ENCODE measurements around the gene ZNF730. TPM values are rescaled to one million over a fixed set of nuclear protein-coding genes. Genes with fewer than 3 reads are reported as not detected.
"Not testable (repeated sequence)": the region's sequence is repeated elsewhere in the genome, so short reads cannot be mapped to it uniquely, and the experiment has no call there.

The ZNF730 gene
- total and polyA plus RNA-seq, 8 donors: 0.15 to 1.7 TPM; not detected in 6

DNA sequence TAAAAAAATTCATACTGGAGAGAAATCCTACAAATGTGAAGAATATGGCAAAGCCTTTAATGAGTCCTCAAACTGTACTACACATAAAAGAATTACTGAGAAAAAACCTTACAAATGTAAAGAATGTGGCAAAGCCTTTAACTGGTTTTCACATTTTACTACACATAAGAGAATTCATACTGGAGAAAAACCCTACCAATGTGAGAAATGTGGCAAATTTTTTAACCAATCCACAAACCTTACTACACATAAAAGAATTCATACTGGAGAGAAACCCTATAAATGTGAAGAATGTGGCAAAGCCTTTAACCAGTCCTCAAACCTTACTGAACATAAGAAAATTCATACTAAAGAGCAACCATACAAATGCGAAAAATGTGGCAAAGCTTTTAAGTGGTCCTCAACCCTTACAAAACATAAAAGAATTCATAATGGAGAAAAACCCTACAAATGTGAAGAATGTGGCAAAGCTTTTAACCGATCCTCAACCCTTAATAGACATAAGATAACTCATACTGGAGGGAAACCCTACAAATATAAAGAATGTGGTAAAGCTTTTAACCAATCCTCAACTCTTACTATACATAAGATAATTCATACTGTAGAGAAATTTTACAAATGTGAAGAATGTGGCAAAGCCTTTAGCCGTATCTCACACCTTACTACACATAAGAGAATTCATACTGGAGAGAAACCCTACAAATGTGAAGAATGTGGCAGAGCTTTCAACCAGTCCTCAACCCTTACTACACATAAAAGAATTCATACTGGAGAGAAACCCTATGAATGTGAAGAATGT is 29.0 kb downstream of the ZNF730 start:
- no peaks in the 10 kb centered on the region for H3K36me3 ChIP-seq
- no peak for DNase-seq
- TF ChIP-seq, protein P1, sequence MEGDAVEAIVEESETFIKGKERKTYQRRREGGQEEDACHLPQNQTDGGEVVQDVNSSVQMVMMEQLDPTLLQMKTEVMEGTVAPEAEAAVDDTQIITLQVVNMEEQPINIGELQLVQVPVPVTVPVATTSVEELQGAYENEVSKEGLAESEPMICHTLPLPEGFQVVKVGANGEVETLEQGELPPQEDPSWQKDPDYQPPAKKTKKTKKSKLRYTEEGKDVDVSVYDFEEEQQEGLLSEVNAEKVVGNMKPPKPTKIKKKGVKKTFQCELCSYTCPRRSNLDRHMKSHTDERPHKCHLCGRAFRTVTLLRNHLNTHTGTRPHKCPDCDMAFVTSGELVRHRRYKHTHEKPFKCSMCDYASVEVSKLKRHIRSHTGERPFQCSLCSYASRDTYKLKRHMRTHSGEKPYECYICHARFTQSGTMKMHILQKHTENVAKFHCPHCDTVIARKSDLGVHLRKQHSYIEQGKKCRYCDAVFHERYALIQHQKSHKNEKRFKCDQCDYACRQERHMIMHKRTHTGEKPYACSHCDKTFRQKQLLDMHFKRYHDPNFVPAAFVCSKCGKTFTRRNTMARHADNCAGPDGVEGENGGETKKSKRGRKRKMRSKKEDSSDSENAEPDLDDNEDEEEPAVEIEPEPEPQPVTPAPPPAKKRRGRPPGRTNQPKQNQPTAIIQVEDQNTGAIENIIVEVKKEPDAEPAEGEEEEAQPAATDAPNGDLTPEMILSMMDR (IDR thresholded peaks at IDR 0.05): no peak
- TF ChIP-seq POLR2A (IDR thresholded peaks at IDR 0.05) (no peak), POLR2AphosphoS5 (IDR thresholded peaks at IDR 0.05) (no peak), EP300 (IDR thresholded peaks at IDR 0.05) (no peak)
- H3K4me1 ChIP-seq: no peaks in the 10 kb centered on the region
- H3K4me3 ChIP-seq: no peak overlapping the region
- intact Hi-C loops (cut with DNase I; ENCODE audit: low total_unique reads): no loop called here
- H3K9me3 ChIP-seq: peaks cover 3 to 94% (median 55%) of the 10 kb centered on the region in 4 donors
- H3K27ac ChIP-seq: no peak overlapping the region
- 86 to 97% (median 91%) methylated on average over 3 of the region's 3 CpGs for WGBS, 5 donors
- no peaks in the 10 kb centered on the region for H3K27me3 ChIP-seq

DNA sequence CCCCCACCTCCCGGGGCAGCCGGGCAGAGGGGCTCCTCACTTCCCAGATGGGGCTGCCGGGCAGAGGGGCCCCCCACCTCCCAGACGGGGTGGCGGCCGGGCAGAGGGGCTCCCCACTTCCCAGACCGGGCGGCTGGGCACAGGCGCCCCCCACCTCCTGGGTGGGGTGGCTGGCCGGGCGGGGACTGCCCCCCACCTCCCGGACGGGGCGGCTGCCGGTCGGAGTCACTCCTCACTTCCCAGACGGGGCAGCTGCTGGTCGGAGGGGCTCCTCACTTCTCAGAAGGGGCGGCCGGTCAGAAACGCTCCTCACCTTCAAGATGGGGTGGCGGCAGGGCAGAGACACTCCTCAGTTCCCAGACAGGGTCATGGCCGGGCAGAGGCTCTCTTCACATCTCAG is 43.9 kb downstream of the ZNF730 start:
- 88 to 98% (median 93%) methylated on average over 20 to 23 of the region's 23 CpGs for WGBS, 5 donors
- no peaks in the 10 kb centered on the region for H3K36me3 ChIP-seq
- no peak for DNase-seq
- no peak for TF ChIP-seq POLR2AphosphoS5 (IDR thresholded peaks at IDR 0.05)
- TF ChIP-seq EP300 (IDR thresholded peaks at IDR 0.05): no peak
- TF ChIP-seq, protein P1 (IDR thresholded peaks at IDR 0.05): no peak
- no peak for TF ChIP-seq POLR2A (IDR thresholded peaks at IDR 0.05)
- intact Hi-C loops (cut with DNase I; ENCODE audit: low total_unique reads): no loop called here
- no peaks in the 10 kb centered on the region for H3K4me1 ChIP-seq
- H3K27me3 ChIP-seq: no peaks in the 10 kb centered on the region
- H3K27ac ChIP-seq: no peak overlapping the region
- H3K9me3 ChIP-seq: peaks cover 0 to 58% (median 33%) of the 10 kb centered on the region in 4 donors
- H3K4me3 ChIP-seq: no peak overlapping the region

DNA sequence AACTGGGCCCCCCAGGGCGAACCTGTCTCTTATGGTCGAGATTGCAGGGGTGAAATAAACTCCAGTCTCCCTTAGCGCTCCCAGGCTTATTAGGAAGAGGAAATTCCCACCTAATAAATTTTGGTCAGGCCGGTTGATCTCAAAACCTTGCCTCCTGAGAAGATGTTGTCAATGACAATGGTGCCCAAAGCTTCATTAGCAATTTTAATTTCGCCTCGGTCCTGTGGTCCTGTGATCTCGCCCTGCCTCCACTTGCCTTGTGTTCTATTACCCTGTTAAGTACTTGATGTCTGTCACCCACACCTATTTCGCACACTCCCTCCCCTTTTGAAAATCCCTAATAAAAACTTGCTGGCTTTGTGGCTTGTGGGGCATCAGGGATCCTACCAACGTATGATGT is 51.5 kb downstream of the ZNF730 start:
- H3K27ac ChIP-seq; intact Hi-C loops (cut with DNase I; ENCODE audit: low total_unique reads); DNase-seq; H3K36me3 ChIP-seq; H3K4me3 ChIP-seq; H3K27me3 ChIP-seq; H3K4me1 ChIP-seq: not testable (repeated sequence)
- H3K9me3 ChIP-seq: peaks cover 0 to 34% (median 11%) of the 10 kb centered on the region in 4 donors
- WGBS, 5 donors: 3 to 17% (median 14%) methylated on average over 9 of the region's 9 CpGs

DNA sequence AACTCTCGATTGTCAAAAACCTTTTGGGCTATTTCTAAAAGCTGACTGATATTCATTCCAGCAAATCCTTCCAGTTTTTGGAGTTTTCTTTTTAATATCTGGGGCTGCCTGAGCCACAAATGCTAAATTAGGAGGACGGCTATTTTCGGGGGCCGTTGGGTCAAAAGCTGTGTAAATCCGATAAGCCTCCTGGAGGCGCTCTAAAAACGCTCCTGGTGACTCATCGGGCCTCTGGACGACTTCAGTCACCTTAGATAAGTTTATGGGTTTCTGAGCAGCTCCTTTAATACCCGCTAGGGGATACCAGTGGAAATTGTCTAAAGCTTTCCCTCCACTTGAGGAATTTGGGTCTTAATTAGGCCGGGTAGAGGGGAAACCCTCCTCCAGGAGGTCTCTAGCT is 66.4 kb downstream of the ZNF730 start:
- Histone ChIP-seq H3K9me3 (peaks cover 0 to 57% (median 18%) of the 10 kb centered on the region in 4 donors), H3K36me3 (no peaks in the 10 kb centered on the region), H3K27ac (no peak overlapping the region), H3K27me3 (no peaks in the 10 kb centered on the region), H3K4me1 (no peaks in the 10 kb centered on the region), H3K4me3 (no peak overlapping the region)
- intact Hi-C loops (cut with DNase I; ENCODE audit: low total_unique reads): no loop called here
- DNase-seq: no peak
- no peak for TF ChIP-seq POLR2AphosphoS5 (IDR thresholded peaks at IDR 0.05)
- TF ChIP-seq, protein P1 (IDR thresholded peaks at IDR 0.05): no peak
- 71 to 84% (median 74%) methylated on average over 11 of the region's 11 CpGs for WGBS, 5 donors

DNA sequence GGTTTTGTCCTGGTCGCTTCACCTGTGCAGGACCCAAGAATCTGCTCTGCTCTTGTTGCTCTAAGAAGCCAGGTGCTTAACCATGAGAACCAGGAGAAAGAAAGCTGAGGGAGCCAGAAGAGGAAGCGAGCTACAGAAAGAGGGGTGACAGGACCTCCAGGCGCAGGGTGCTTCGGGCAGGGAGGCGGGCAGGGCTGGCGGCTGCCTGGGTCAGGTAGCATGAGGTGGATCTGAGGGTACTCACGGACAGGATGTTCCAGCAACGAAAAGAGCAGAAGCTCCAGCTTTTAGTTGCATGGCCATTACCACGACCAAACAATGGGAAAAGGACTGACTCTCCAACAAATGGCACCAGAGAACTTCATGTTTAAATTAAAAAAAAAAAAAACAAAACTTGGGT is 73.5 kb downstream of the ZNF730 start:
- intact Hi-C loops (cut with DNase I; ENCODE audit: low total_unique reads): no loop called here
- TF ChIP-seq EP300 (IDR thresholded peaks at IDR 0.05) (no peak), POLR2AphosphoS5 (IDR thresholded peaks at IDR 0.05) (no peak), POLR2A (IDR thresholded peaks at IDR 0.05) (no peak)
- TF ChIP-seq, protein P1 (IDR thresholded peaks at IDR 0.05): no peak
- 81 to 88% (median 86%) methylated on average over 9 of the region's 9 CpGs for WGBS, 5 donors

More for the DNA sequence above, 73.5 kb downstream of the ZNF730 start:
- Histone ChIP-seq H3K36me3 (no peaks in the 10 kb centered on the region), H3K9me3 (peaks cover 4 to 62% (median 27%) of the 10 kb centered on the region in 4 donors), H3K27me3 (no peaks in the 10 kb centered on the region), H3K27ac (no peak overlapping the region), H3K4me1 (no peaks in the 10 kb centered on the region), H3K4me3 (no peak overlapping the region)
- no peak for DNase-seq

Data from stomach (tissue), 9 donors.